GM18873 (cell line): ENCODE data around the gene AURKA.
A peak's percentile ranks its signal among the peaks of the same experiment; 100 is the strongest.
"Not testable (repeated sequence)": the region's sequence is repeated elsewhere in the genome, so short reads cannot be mapped to it uniquely, and the experiment has no call there.

Experiments used
- ATAC-seq: cut with Tn5 transposase; IDR thresholded peaks from one replicate; pipeline ENCODE4 v1.9.1; 2021; ENCODE audit warnings: mild to moderate bottlenecking, moderate library complexity, moderate number of reproducible peaks; ENCODE audit not compliant: unreplicated experiment, low FRiP score

Gene AURKA

GRCh38 chr20:56392881-56393482, 967 bp upstream of the AURKA start:
- ATAC-seq, result no peak

- ATAC-seq, result peak; percentile 24
Observed at GRCh38 chr20:56391596-56392131, 351 bp downstream of the AURKA start.

- ATAC-seq, result no peak
Observed at GRCh38 chr20:56391037-56391436, 978 bp downstream of the AURKA start.

- not testable (repeated sequence) for ATAC-seq
Observed at GRCh38 chr20:56390396-56390795, 1.6 kb downstream of the AURKA start.

- ATAC-seq, result no peak
Observed at GRCh38 chr20:56389807-56390206, 2.2 kb downstream of the AURKA start.

- no peak for ATAC-seq
Observed at GRCh38 chr20:56388882-56389281, 3.1 kb downstream of the AURKA start.

GRCh38 chr20:56386219-56386618, 5.8 kb downstream of the AURKA start:
- no peak for ATAC-seq

- no peak for ATAC-seq
Observed at GRCh38 chr20:56385130-56385529, 6.9 kb downstream of the AURKA start.

- no peak for ATAC-seq
Observed at GRCh38 chr20:56383334-56383733, 8.7 kb downstream of the AURKA start.

- no peak for ATAC-seq
Observed at GRCh38 chr20:56382696-56383095, 9.3 kb downstream of the AURKA start.

GRCh38 chr20:56381501-56381900, 10.5 kb downstream of the AURKA start:
- no peak for ATAC-seq

GRCh38 chr20:56380375-56380774, 11.6 kb downstream of the AURKA start:
- no peak for ATAC-seq

GRCh38 chr20:56378386-56378785, 13.6 kb downstream of the AURKA start:
- no peak for ATAC-seq

- ATAC-seq, result no peak
Observed at GRCh38 chr20:56376331-56376730, 15.7 kb downstream of the AURKA start.

- ATAC-seq, result no peak
Observed at GRCh38 chr20:56373942-56374341, 18.1 kb downstream of the AURKA start.

GRCh38 chr20:56372850-56373249, 19.2 kb downstream of the AURKA start:
- ATAC-seq, result no peak

GRCh38 chr20:56371977-56372376, 20.0 kb downstream of the AURKA start:
- ATAC-seq, result no peak

- no peak for ATAC-seq
Observed at GRCh38 chr20:56369179-56369578, 22.8 kb downstream of the AURKA start.

GRCh38 chr20:56368351-56369134, 23.5 kb downstream of the AURKA start:
- no peak for ATAC-seq

- no peak for ATAC-seq
Observed at GRCh38 chr20:56363491-56363890, 28.5 kb downstream of the AURKA start.

- no peak for ATAC-seq
Observed at GRCh38 chr20:56362833-56363413, 29.1 kb downstream of the AURKA start.
